Colonic mucosa (tissue), 4 donors: Measurements from ENCODE around the gene BAG1. TPM values are rescaled to one million over a fixed set of nuclear protein-coding genes. Genes with fewer than 3 reads are reported as not detected.

Experiments
- DNase-seq: peaks from one replicate; pipeline ENCODE4 v3.0.0-alpha.2; 2020
- H3K27ac ChIP-seq: fragments of 200-600 bp; one replicate; pipeline ENCODE4 v1.8.0; 2021
- H3K27me3 ChIP-seq: fragments of 200-600 bp; one replicate; pipeline ENCODE4 v1.8.0; 2021
- H3K36me3 ChIP-seq: fragments of 200-600 bp; one replicate; pipeline ENCODE4 v1.8.0; 2021
- H3K4me1 ChIP-seq: fragments of 200-600 bp; one replicate; pipeline ENCODE4 v1.8.0; 2021; ENCODE audit warnings: mild to moderate bottlenecking
- H3K4me3 ChIP-seq: fragments of 200-600 bp; one replicate; pipeline ENCODE4 v1.8.0; 2021
- H3K9ac ChIP-seq, 2 donors: one replicate each; pipeline ENCODE4 v1.7.0; 2013; ENCODE audit warnings: control low read depth in 2 of 2, low read depth in 2 of 2, low read length in 2 of 2
- H3K9me3 ChIP-seq: fragments of 200-600 bp; one replicate; pipeline ENCODE4 v1.8.0; 2021
- intact Hi-C: fragments of 100-400 bp; cut with DNase I; formaldehyde crosslinking; loops from one replicate; pipeline ENCODE4 v1.14.1; 2022
- total RNA-seq, 2 donors: library from RNA; stranded (reverse); fragmentation: NEBNext Ultra II Directional in 1 of 2; extraction: Animal tissue kit (Norgen Biotek cat#: 25700) in 1 of 2; gene quantifications; one replicate each; pipeline ENCODE4 v1.2.1, GENCODE V29; 2021
- TF ChIP-seq, protein P1 (sequence below): fragments of 200-600 bp; IDR thresholded peaks from one replicate; pipeline ENCODE4 v1.8.0; 2022; ENCODE audit warnings: antibody characterized with exemption, mild to moderate bottlenecking
- donor health status: healthy.
- donor health status: DM: no; HTN: no; CAD: no.
- donor health status: DM: no; HTN: no; CAD: no.

The BAG1 gene
- total RNA-seq, 2 donors from 2014 or later: 117 to 122 TPM

DNA sequence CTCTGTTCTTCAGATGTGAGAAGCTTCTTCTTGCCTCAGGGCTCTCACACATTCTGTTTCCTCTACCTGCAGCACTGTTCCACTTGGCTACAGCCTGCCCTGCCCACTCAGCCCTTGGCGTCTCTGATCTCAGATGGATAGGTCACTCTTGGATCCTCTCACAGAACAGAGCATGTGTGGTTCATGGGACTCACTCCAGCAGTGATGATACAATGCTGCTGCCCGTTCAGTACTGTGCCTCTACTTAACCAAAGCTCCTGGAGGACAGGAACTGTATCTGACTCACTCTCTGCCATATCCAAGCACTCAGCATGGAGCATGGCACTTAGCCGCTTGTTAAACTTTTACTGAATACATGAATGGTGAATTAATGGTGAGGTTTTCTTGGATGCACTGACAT, 27.9 kb downstream of the BAG1 start:
- Histone ChIP-seq H3K9me3 (no peaks in the 10 kb centered on the region), H3K4me3 (no peak overlapping the region), H3K36me3 (no peaks in the 10 kb centered on the region), H3K9ac (no peak overlapping the region), H3K4me1 (no peaks in the 10 kb centered on the region), H3K27me3 (no peaks in the 10 kb centered on the region), H3K27ac (no peak overlapping the region)
- TF ChIP-seq, protein P1, sequence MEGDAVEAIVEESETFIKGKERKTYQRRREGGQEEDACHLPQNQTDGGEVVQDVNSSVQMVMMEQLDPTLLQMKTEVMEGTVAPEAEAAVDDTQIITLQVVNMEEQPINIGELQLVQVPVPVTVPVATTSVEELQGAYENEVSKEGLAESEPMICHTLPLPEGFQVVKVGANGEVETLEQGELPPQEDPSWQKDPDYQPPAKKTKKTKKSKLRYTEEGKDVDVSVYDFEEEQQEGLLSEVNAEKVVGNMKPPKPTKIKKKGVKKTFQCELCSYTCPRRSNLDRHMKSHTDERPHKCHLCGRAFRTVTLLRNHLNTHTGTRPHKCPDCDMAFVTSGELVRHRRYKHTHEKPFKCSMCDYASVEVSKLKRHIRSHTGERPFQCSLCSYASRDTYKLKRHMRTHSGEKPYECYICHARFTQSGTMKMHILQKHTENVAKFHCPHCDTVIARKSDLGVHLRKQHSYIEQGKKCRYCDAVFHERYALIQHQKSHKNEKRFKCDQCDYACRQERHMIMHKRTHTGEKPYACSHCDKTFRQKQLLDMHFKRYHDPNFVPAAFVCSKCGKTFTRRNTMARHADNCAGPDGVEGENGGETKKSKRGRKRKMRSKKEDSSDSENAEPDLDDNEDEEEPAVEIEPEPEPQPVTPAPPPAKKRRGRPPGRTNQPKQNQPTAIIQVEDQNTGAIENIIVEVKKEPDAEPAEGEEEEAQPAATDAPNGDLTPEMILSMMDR: no peak
- no peak for DNase-seq
- intact Hi-C loops: no loop called here

DNA sequence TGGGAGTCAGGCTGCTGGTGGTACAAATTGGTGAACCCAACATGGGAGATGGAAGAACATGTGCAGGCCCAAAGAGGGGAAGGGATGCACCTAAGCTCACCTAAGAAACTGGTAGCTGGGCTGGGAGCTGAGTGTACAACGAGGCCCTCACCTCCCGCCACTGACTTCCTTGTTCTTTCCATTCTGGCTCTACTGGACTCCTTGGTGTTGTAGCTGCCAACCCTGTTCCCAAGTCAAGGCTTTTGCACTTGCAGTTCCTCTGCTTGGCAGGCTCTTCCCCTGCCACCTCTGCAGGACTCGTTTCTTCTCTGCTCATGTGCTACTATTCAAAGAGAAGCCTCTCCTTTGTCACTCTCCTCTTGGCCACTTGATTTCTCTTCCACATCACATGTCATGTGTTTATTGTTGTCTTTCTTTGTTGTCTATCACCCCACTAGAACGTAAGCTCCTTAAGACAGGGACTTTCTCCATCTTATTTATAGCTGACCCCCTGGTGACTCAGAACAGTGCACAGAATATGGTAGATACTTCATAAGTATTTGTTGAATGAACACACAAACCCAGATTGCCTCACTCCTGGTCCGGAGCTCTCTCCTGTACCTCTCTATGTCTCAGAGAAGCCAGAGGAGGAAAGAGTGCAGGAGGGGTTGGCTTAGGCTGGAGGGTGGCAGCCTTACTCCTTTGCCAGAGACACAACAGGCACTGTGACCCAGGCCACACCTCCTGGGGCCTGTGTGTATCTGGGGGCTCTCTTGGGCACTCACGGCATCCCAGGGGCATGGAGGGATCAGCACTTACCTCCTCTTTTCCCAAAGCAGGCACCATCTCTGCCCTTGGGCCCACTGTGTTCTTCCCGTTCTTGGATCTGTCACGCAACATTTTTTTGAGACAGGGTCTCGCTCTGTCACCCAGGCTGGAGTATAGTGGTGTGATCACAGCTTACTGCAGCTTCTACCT, 29.7 kb downstream of the BAG1 start:
- Histone ChIP-seq H3K9ac (peak overlapping the region in 1 of 2 donors; percentile 64), H3K4me3 (no peak overlapping the region), H3K4me1 (no peaks in the 10 kb centered on the region), H3K27ac (peak overlapping the region; percentile 74), H3K27me3 (no peaks in the 10 kb centered on the region), H3K36me3 (no peaks in the 10 kb centered on the region), H3K9me3 (no peaks in the 10 kb centered on the region)
- TF ChIP-seq, protein P1: no peak
- intact Hi-C loops: no loop called here
- DNase-seq: peak; percentile 38

DNA sequence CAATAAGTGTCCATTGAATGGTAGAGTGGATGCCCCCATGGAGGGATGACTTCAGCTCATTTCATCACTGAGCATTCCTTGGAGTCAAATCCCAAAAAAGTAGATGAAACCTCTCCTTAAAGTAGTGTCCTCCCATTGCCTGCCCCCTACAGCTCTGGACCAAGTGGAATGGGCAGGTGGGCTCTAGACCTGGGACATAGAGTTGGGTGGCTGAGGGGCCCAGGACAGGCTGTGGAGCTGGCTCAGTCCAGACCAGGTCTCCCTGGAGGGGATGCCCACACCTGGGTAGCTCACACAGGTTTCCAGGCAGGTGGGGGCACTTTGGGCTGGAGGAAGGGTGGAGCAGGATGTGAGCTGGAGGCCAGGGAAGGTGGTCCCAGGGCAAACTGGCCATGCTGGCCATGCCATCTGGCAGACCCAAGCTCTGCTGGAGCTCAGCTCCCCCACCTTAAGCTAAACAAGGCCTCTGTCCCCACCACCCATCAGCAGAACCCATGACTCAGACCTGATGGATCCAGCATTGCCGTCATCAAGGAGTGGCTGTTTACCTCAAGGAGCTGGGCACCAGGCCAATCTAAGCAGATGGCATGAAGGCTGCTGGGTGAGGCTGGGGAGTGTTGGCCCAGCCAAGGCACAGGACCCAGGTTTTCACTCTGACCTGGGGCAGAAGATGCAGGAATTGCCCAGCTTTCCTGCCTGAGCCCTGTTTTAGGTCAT, 30.7 kb downstream of the BAG1 start:
- no peaks in the 10 kb centered on the region for H3K4me1 ChIP-seq
- DNase-seq: peak; percentile 97
- no peaks in the 10 kb centered on the region for H3K27me3 ChIP-seq
- no peak overlapping the region for H3K4me3 ChIP-seq
- TF ChIP-seq, protein P1: no peak
- no peaks in the 10 kb centered on the region for H3K9me3 ChIP-seq
- no peaks in the 10 kb centered on the region for H3K36me3 ChIP-seq
- intact Hi-C loops: no loop called here
- H3K9ac ChIP-seq: peak overlapping the region in 1 of 2 donors; percentile 64
- peak overlapping the region; percentile 74 for H3K27ac ChIP-seq

GRCh38 chr9:33232815-33233214, 31.7 kb downstream of the BAG1 start:
- H3K27me3 ChIP-seq: no peaks in the 10 kb centered on the region
- no peaks in the 10 kb centered on the region for H3K4me1 ChIP-seq
- H3K9ac ChIP-seq: no peak overlapping the region
- H3K4me3 ChIP-seq: no peak overlapping the region
- TF ChIP-seq, protein P1: no peak
- no peak overlapping the region for H3K27ac ChIP-seq
- H3K36me3 ChIP-seq: no peaks in the 10 kb centered on the region
- intact Hi-C loops: no loop called here
- no peak for DNase-seq
- no peaks in the 10 kb centered on the region for H3K9me3 ChIP-seq

- no peak overlapping the region for H3K27ac ChIP-seq
- no peak for DNase-seq
- H3K27me3 ChIP-seq: no peaks in the 10 kb centered on the region
- intact Hi-C loops: no loop called here
- no peak overlapping the region for H3K9ac ChIP-seq
- no peaks in the 10 kb centered on the region for H3K4me1 ChIP-seq
- TF ChIP-seq, protein P1: no peak
- H3K9me3 ChIP-seq: no peaks in the 10 kb centered on the region
- H3K36me3 ChIP-seq: no peaks in the 10 kb centered on the region
- no peak overlapping the region for H3K4me3 ChIP-seq
Measured at GRCh38 chr9:33231623-33231942, 32.9 kb downstream of the BAG1 start.
